Transverse colon (tissue), 4 donors: Measurements from ENCODE around the gene HELZ. TPM values are rescaled to one million over a fixed set of nuclear protein-coding genes. Genes with fewer than 3 reads are reported as not detected.
"Not testable (repeated sequence)": the region's sequence is repeated elsewhere in the genome, so short reads cannot be mapped to it uniquely, and the experiment has no call there.

ENCODE experiments used
- DNase-seq: peaks from one replicate; pipeline ENCODE4 v3.0.0-alpha.2; 2019
- H3K27ac ChIP-seq, 4 donors: fragments of 200-600 bp; sonication (generic); 2 replicates each; pipeline ENCODE4 v1.5.1; 2016 to 2018; ENCODE audit warnings: inconsistent platforms in 4 of 4
- H3K27me3 ChIP-seq: fragments of 200-600 bp; sonication (generic); 2 replicates; pipeline ENCODE4 v1.5.1; 2017; ENCODE audit warnings: inconsistent platforms
- H3K36me3 ChIP-seq, 4 donors: fragments of 200-600 bp; sonication (generic); 2 replicates each; pipeline ENCODE4 v1.5.1; 2017 to 2019; ENCODE audit warnings: inconsistent platforms in 4 of 4
- H3K4me1 ChIP-seq, 4 donors: fragments of 200-600 bp; sonication (generic); 2 replicates each; pipeline ENCODE4 v1.5.1; 2017 to 2020; ENCODE audit warnings: inconsistent platforms in 4 of 4
- H3K4me3 ChIP-seq, 4 donors: fragments of 200-600 bp; sonication (generic); 1 replicate in 1 of 4; 2 replicates in 3 of 4; pipeline versions ENCODE4 v1.5.1 to v1.6.1; 2017 to 2019; ENCODE audit warnings: inconsistent platforms in 4 of 4
- H3K9me3 ChIP-seq, 2 donors: fragments of 200-600 bp; sonication (generic); 2 replicates each; pipeline ENCODE4 v1.5.1; 2017 to 2019; ENCODE audit warnings: inconsistent platforms in 2 of 2
- EP300 ChIP-seq: sonication (generic); formaldehyde crosslinking; IDR thresholded peaks from one replicate; pipeline ENCODE4 v1.6.1; 2017; ENCODE audit warnings: antibody characterized with exemption, low read depth
- POLR2A ChIP-seq: fragments of 450-650 bp; IDR thresholded peaks from one replicate; pipeline ENCODE4 v1.6.1; 2016; ENCODE audit warnings: antibody characterized with exemption, mild to moderate bottlenecking, moderate library complexity
- POLR2AphosphoS5 ChIP-seq, 3 donors: sonication (generic); formaldehyde crosslinking; IDR thresholded peaks; one replicate each; pipeline ENCODE4 v1.6.1; 2016; ENCODE audit warnings: antibody characterized with exemption in 3 of 3
- WGBS, 2 donors: methylation state at CpG; one replicate each; pipeline ENCODE4 v1.1.5; 2018; ENCODE audit warnings: low coverage in 1 of 2; 5-methylcytosine and 5-hydroxymethylcytosine counted together
- in situ Hi-C, 4 donors: fragments of 200-750 bp; cut with MboI; loops; one replicate each; pipeline versions ENCODE4 v1.15.0 to v1.15.1; 2017; ENCODE audit warnings: low sequenced_read_pairs in 3 of 4, low pct_ligation_motif_present in 1 of 4, low pct_unique_long_range_greater_than_20kb in 1 of 4
- intact Hi-C: fragments of 100-400 bp; cut with DNase I; formaldehyde crosslinking; loops from one replicate; pipeline ENCODE4 v1.15.1; 2023; ENCODE audit warnings: low total_unique reads
- total RNA-seq, 4 donors: library from RNA; depleted of rRNA; stranded (reverse); fragments of >200 nt; gene quantifications; one replicate each; pipeline ENCODE4 v1.1.0, GENCODE V29; 2016
- TF ChIP-seq, protein P1 (sequence below), 5 experiments: fragments of 200-600 bp in 3 of 5; fragments of 450-650 bp in 2 of 5; sonication (generic) in 3 of 5; IDR thresholded peaks; 1 replicate in 2 of 5; 2 replicates in 3 of 5; pipeline ENCODE4 v1.5.1; 2016 to 2017; ENCODE audit warnings: antibody characterized with exemption in 5 of 5, inconsistent platforms in 3 of 5, mild to moderate bottlenecking in 2 of 5, moderate library complexity in 1 of 5

HELZ gene
- total RNA-seq, 4 donors from 2014 or later = 31.8 to 126 (median 56.0) TPM

DNA sequence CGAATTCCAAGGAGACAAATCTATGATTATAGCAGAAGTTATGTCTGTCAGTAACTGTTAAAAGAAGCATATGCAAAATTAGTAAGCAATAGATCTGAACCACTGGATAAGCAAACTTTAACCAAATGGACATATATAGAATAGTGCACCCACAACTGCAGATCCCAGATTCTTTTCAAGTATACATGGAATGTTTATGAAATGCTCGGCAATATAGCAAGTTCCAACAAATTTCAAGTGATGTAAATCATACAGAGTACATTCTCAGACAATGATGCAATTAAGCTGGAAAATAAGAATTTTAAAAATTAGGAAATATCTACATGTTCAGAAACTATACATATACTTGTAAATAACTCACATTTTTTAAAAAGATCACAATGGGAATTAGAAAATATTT, 8.4 kb upstream of the HELZ start:
- WGBS, 2 donors = 29 to 68% methylated on average over 2 of the region's 2 CpGs
- Histone ChIP-seq H3K27ac (no peak overlapping the region), H3K27me3 (no peaks in the 10 kb centered on the region), H3K4me1 (no peaks in the 10 kb centered on the region), H3K4me3 (no peak overlapping the region), H3K36me3 (no peaks in the 10 kb centered on the region), H3K9me3 (no peaks in the 10 kb centered on the region)
- DNase-seq = no peak
- TF ChIP-seq, protein P1, sequence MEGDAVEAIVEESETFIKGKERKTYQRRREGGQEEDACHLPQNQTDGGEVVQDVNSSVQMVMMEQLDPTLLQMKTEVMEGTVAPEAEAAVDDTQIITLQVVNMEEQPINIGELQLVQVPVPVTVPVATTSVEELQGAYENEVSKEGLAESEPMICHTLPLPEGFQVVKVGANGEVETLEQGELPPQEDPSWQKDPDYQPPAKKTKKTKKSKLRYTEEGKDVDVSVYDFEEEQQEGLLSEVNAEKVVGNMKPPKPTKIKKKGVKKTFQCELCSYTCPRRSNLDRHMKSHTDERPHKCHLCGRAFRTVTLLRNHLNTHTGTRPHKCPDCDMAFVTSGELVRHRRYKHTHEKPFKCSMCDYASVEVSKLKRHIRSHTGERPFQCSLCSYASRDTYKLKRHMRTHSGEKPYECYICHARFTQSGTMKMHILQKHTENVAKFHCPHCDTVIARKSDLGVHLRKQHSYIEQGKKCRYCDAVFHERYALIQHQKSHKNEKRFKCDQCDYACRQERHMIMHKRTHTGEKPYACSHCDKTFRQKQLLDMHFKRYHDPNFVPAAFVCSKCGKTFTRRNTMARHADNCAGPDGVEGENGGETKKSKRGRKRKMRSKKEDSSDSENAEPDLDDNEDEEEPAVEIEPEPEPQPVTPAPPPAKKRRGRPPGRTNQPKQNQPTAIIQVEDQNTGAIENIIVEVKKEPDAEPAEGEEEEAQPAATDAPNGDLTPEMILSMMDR (IDR thresholded peaks at IDR 0.05) = no peak
- TF ChIP-seq EP300 = no peak
- no peak for TF ChIP-seq POLR2A
- TF ChIP-seq POLR2AphosphoS5 (IDR thresholded peaks at IDR 0.05) = no peak
- intact Hi-C loops (no loop called here), in situ Hi-C loops (no loop called here)

DNA sequence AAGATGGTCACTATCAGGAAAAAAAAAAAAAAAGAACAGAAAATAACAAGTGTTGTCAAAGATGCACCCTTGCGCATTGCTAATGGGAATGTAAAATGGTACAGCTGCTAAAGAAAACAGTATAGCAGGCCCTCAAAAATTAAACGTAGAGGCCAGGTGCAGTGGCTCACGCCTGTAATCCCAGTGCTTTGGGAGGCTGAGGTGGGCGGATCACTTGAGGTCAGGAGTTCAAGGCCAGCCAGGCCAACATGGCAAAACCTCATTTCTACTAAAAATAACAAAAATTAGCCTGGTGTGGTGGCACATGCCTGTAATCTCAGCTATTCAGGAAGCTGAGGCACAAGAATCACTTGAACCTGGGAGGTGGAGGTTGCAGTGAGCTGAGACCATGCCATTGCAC, 6.6 kb upstream of the HELZ start:
- DNase-seq, H3K4me1 ChIP-seq, H3K27me3 ChIP-seq, in situ Hi-C loops, H3K9me3 ChIP-seq, intact Hi-C loops, H3K36me3 ChIP-seq, H3K27ac ChIP-seq, H3K4me3 ChIP-seq: not testable (repeated sequence)
- 79 to 100% methylated on average over 2 to 4 of the region's 4 CpGs for WGBS, 2 donors

DNA sequence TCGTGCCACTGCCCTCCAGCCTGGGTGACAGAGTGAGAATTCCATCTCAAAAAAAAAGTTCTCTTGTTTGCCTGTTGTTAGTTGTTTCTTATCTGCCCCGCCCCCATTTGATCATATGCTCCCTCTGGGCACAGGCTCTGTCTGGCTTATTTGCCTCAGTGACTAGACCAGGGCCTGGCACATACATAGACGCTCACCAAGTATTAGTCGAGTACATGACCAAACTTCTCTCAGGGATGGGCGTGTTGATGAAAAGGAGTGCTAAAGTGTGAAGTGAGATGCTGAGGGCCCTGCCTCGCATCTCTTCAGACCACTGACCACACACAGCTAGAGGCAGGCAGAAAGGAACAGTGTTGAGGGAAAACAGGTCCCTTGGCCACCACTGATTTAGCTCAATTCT, 3.3 kb upstream of the HELZ start:
- intact Hi-C loops = no loop called here
- TF ChIP-seq POLR2AphosphoS5 (IDR thresholded peaks at IDR 0.05) (no peak), POLR2A (no peak), EP300 (no peak)
- TF ChIP-seq, protein P1 (IDR thresholded peaks at IDR 0.05) = no peak
- WGBS, 2 donors = 86 to 100% methylated on average over 3 to 6 of the region's 6 CpGs

DNA sequence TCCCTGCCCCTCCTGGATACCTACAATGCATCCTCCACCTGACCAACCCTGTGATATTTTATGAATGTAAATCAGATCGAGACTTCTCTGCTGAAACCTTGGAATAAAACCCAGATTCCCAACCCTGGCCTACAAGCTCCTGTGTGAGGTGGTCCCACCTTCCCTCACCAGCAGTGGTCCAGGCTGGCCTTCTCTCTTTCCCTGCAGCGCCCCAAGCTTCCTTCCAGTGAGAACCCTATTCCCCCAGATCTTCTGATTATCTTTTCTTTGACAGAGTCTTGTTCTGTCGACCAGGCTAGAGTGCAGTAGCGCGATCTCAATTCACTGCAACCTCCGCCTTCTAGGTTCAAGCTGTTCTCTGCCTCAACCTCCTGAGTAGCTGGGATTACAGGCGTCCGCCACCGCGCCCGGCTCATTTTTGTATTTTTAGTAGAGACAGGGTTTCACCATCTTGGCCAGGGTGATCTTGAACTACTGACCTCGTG, 2.5 kb upstream of the HELZ start:
- no peaks in the 10 kb centered on the region for H3K27me3 ChIP-seq
- H3K27ac ChIP-seq = peak overlapping the region in 1 of 4 donors; percentile 93
- H3K36me3 ChIP-seq = no peaks in the 10 kb centered on the region
- no peak overlapping the region for H3K4me3 ChIP-seq
- no peak for DNase-seq
- 94 to 95% methylated on average over 10 to 12 of the region's 12 CpGs for WGBS, 2 donors
- intact Hi-C loops = no loop called here
- H3K4me1 ChIP-seq = peaks cover 3 to 34% (median 22%) of the 10 kb centered on the region in 4 donors
- in situ Hi-C loops = no loop called here
- TF ChIP-seq, protein P1 (IDR thresholded peaks at IDR 0.05) = no peak
- TF ChIP-seq POLR2A (no peak), POLR2AphosphoS5 (IDR thresholded peaks at IDR 0.05) (no peak), EP300 (no peak)
- no peaks in the 10 kb centered on the region for H3K9me3 ChIP-seq

More for the DNA sequence above, 3.3 kb upstream of the HELZ start:
- H3K36me3 ChIP-seq = no peaks in the 10 kb centered on the region
- in situ Hi-C loops = no loop called here
- peaks cover 0 to 25% (median 16%) of the 10 kb centered on the region in 4 donors for H3K4me1 ChIP-seq
- H3K9me3 ChIP-seq = no peaks in the 10 kb centered on the region
- H3K4me3 ChIP-seq = no peak overlapping the region
- no peaks in the 10 kb centered on the region for H3K27me3 ChIP-seq
- no peak overlapping the region for H3K27ac ChIP-seq
- DNase-seq = no peak
